SK-N-MC (cell line): Measurements from ENCODE around the gene PHLPP2.

Experiments used
- EZH2 ChIP-seq: fragments of 200-600 bp; sonication (generic); IDR thresholded peaks from one replicate; pipeline ENCODE4 v1.6.1; 2017; ENCODE audit warnings: antibody characterized with exemption
- FOXP2 ChIP-seq: optimal IDR thresholded peaks from 2 replicates; pipeline ENCODE3; 2011; ENCODE audit warnings: mild to moderate bottlenecking, moderate library complexity; ENCODE audit not compliant: insufficient read depth; ENCODE audit errors: extremely low read length, control extremely low read depth
- POLR2AphosphoS5 ChIP-seq: IDR thresholded peaks from 2 replicates; pipeline ENCODE4 v1.6.1; 2012; ENCODE audit warnings: mild to moderate bottlenecking, low read depth, low read length, borderline replicate concordance

- TF ChIP-seq EZH2 (no peak), POLR2AphosphoS5 (no peak), FOXP2 (no peak)
Observed at GRCh38 chr16:71626858-71627213, 97.7 kb downstream of the PHLPP2 start.
